ENCODE results near the gene GALP. TPM values are rescaled to one million over a fixed set of nuclear protein-coding genes. Genes with fewer than 3 reads are reported as not detected.
"Not testable (repeated sequence)": the region's sequence is repeated elsewhere in the genome, so short reads cannot be mapped to it uniquely, and the experiment has no call there.

The GALP gene
- total RNA-seq, 1 experiment from 2014 or later, result not detected

- no peak for DNase-seq (ENCODE audit: low spot score)
- in situ Hi-C loops (cut with HindIII; ENCODE audit: low sequenced_read_pairs), result no loop called here
These were observed 1.3 kb upstream of the GALP start for GRCh38 chr19:56174550-56174949.

- in situ Hi-C loops (cut with HindIII; ENCODE audit: low sequenced_read_pairs); DNase-seq (ENCODE audit: low spot score): not testable (repeated sequence)
These were observed 502 bp downstream of the GALP start for GRCh38 chr19:56176310-56176709.

GRCh38 chr19:56176881-56177280 lies 1.1 kb downstream of the GALP start:
- in situ Hi-C loops (cut with HindIII; ENCODE audit: low sequenced_read_pairs), result no loop called here
- no peak for DNase-seq (ENCODE audit: low spot score)

- DNase-seq (ENCODE audit: low spot score), result no peak
- in situ Hi-C loops (cut with HindIII; ENCODE audit: low sequenced_read_pairs), result no loop called here
These were observed 1.9 kb downstream of the GALP start for GRCh38 chr19:56177564-56178243.

- no peak for DNase-seq (ENCODE audit: low spot score)
- in situ Hi-C loops (cut with HindIII; ENCODE audit: low sequenced_read_pairs), result no loop called here
These were observed 14.0 kb downstream of the GALP start for GRCh38 chr19:56189785-56190184.

- in situ Hi-C loops (cut with HindIII; ENCODE audit: low sequenced_read_pairs), result no loop called here
- DNase-seq (ENCODE audit: low spot score), result no peak
These were observed 15.3 kb downstream of the GALP start for GRCh38 chr19:56191115-56191514.

- in situ Hi-C loops (cut with HindIII; ENCODE audit: low sequenced_read_pairs), result no loop called here
- DNase-seq (ENCODE audit: low spot score), result no peak
These were observed 15.9 kb downstream of the GALP start for GRCh38 chr19:56191711-56192110.

GRCh38 chr19:56193981-56194640 lies 18.3 kb downstream of the GALP start:
- no peak for DNase-seq (ENCODE audit: low spot score)
- in situ Hi-C loops (cut with HindIII; ENCODE audit: low sequenced_read_pairs), result no loop called here

- in situ Hi-C loops (cut with HindIII; ENCODE audit: low sequenced_read_pairs), result not testable (repeated sequence)
These were observed 21.8 kb downstream of the GALP start, which contains the start of gene ZSCAN5B for GRCh38 chr19:56197646-56198045. Gene ZSCAN5B (minus strand): TSS chr19:56197783. CDS start chr19:56193052, 4,731 bp downstream.

GRCh38 chr19:56199687-56200086 lies 23.9 kb downstream of the GALP start:
- no peak for DNase-seq (ENCODE audit: low spot score)
- in situ Hi-C loops (cut with HindIII; ENCODE audit: low sequenced_read_pairs), result no loop called here

More at GRCh38 chr19:56197646-56198045, 21.8 kb downstream of the GALP start, which contains the start of gene ZSCAN5B:
- DNase-seq (ENCODE audit: low spot score), result not testable (repeated sequence)

- in situ Hi-C loops (cut with HindIII; ENCODE audit: low sequenced_read_pairs), result no loop called here
- no peak for DNase-seq (ENCODE audit: low spot score)
These were observed 26.2 kb downstream of the GALP start, which contains the start of gene ZSCAN5C for GRCh38 chr19:56201973-56202372. Gene ZSCAN5C (plus strand): TSS chr19:56202273. CDS start chr19:56205914, 3,641 bp downstream.

GRCh38 chr19:56207581-56207980 lies 31.8 kb downstream of the GALP start:
- in situ Hi-C loops (cut with HindIII; ENCODE audit: low sequenced_read_pairs); DNase-seq (ENCODE audit: low spot score): not testable (repeated sequence)

GRCh38 chr19:56209091-56209490 lies 33.3 kb downstream of the GALP start:
- in situ Hi-C loops (cut with HindIII; ENCODE audit: low sequenced_read_pairs), result no loop called here
- DNase-seq (ENCODE audit: low spot score), result no peak

- DNase-seq (ENCODE audit: low spot score); in situ Hi-C loops (cut with HindIII; ENCODE audit: low sequenced_read_pairs): not testable (repeated sequence)
These were observed 34.2 kb downstream of the GALP start for GRCh38 chr19:56210036-56210435.

- no peak for DNase-seq (ENCODE audit: low spot score)
- in situ Hi-C loops (cut with HindIII; ENCODE audit: low sequenced_read_pairs), result no loop called here
These were observed 35.9 kb downstream of the GALP start for GRCh38 chr19:56211718-56212117.

- no peak for DNase-seq (ENCODE audit: low spot score)
- in situ Hi-C loops (cut with HindIII; ENCODE audit: low sequenced_read_pairs), result no loop called here
These were observed 41.5 kb downstream of the GALP start for GRCh38 chr19:56217039-56217949.

GRCh38 chr19:56218961-56219360 lies 43.2 kb downstream of the GALP start:
- no peak for DNase-seq (ENCODE audit: low spot score)
- in situ Hi-C loops (cut with HindIII; ENCODE audit: low sequenced_read_pairs), result no loop called here

- DNase-seq (ENCODE audit: low spot score); in situ Hi-C loops (cut with HindIII; ENCODE audit: low sequenced_read_pairs): not testable (repeated sequence)
These were observed 45.6 kb downstream of the GALP start for GRCh38 chr19:56221442-56221841.

GRCh38 chr19:56221851-56222250 lies 46.0 kb downstream of the GALP start:
- DNase-seq (ENCODE audit: low spot score), result no peak
- in situ Hi-C loops (cut with HindIII; ENCODE audit: low sequenced_read_pairs), result no loop called here

Data from G401 (cell line).